Tibial nerve (tissue), 3 donors: ENCODE results near the gene AQP12A.

ENCODE experiments used
- POLR2A ChIP-seq, 2 donors: fragments of 450-650 bp; IDR thresholded peaks; one replicate each; pipeline ENCODE4 v1.6.1; 2017; ENCODE audit warnings: antibody characterized with exemption in 2 of 2, mild to moderate bottlenecking in 2 of 2, moderate library complexity in 2 of 2
- TF ChIP-seq, protein P1 (sequence below), 5 experiments: fragments of 200-600 bp in 3 of 5; fragments of 450-650 bp in 2 of 5; sonication (generic) in 3 of 5; IDR thresholded peaks; one replicate each; pipeline ENCODE4 v1.5.1; 2016 to 2019; ENCODE audit warnings: antibody characterized with exemption in 5 of 5, mild to moderate bottlenecking in 3 of 5, moderate library complexity in 2 of 5

DNA sequence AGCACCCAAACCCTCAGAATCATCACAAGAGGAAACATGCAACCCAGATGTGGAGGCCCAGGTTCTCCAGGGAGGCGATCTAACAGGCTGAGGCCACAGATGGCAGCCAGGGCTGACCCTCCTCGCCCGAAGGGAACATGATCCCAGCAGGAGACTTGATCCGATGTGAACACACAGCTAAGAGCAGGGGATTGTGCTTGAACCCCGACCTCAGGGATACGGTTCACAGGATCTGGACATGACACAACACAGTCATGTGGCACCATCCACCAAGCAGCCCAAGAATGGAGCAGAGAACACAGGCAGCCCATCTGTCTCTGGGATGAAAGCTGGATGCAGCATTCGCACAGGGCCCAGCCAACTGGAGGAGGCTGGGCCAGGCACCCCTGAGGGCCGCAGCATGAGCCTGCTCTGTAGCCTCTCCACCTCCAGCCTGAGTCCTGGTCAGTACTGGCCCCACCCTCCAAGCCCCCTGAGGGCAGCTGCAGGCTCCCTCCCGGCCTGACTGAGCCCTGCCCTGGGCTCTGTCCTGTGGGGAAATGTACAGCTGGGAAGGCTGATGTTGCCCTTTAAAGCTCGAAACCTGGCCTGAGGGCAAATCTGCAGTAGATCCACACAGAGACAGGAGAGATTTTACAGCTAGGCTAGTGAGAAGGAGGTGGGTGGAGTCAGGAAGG is 39.0 kb downstream of the AQP12A start:
- TF ChIP-seq, protein P1, sequence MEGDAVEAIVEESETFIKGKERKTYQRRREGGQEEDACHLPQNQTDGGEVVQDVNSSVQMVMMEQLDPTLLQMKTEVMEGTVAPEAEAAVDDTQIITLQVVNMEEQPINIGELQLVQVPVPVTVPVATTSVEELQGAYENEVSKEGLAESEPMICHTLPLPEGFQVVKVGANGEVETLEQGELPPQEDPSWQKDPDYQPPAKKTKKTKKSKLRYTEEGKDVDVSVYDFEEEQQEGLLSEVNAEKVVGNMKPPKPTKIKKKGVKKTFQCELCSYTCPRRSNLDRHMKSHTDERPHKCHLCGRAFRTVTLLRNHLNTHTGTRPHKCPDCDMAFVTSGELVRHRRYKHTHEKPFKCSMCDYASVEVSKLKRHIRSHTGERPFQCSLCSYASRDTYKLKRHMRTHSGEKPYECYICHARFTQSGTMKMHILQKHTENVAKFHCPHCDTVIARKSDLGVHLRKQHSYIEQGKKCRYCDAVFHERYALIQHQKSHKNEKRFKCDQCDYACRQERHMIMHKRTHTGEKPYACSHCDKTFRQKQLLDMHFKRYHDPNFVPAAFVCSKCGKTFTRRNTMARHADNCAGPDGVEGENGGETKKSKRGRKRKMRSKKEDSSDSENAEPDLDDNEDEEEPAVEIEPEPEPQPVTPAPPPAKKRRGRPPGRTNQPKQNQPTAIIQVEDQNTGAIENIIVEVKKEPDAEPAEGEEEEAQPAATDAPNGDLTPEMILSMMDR (IDR thresholded peaks at IDR 0.05), result no peak
- no peak for TF ChIP-seq POLR2A (IDR thresholded peaks at IDR 0.05)
